ENCODE measurements around the gene PTPN4. TPM values are rescaled to one million over a fixed set of nuclear protein-coding genes. Genes with fewer than 3 reads are reported as not detected.

The PTPN4 gene
- total and polyA plus RNA-seq, 9 of the 15 experiments (the other 6 are each of a cell fraction or from before 2014, with no cell fraction given), result 5.0 to 32.8 (median 27.3) TPM

GRCh38 chr2:119721462-119721861, 38.3 kb upstream of the PTPN4 start:
- no peak for ATAC-seq
- peak in 1 of 4 experiments; percentile 34 for DNase-seq (ENCODE audit: extremely low read depth in 1 of 4, low spot score in 3 of 4)
- in situ Hi-C loops (cut with MboI), result no loop called here
- no TSS peak for BruUV-seq (replicated peaks)
- H3K27me3 ChIP-seq (ENCODE audit: control insufficient read depth in 2 of 2, insufficient read depth in 2 of 2, low read length in 2 of 2), result peaks cover 38 to 47% of the 10 kb centered on the region in 2 experiments; a peak in 4 of 5 replicates
- CTCF ChIA-PET (ENCODE audit: low intra/inter-chr PET ratio), result no interaction called here
- intact Hi-C loops (cut with micrococcal nuclease), result no loop called here
- FAIRE-seq, result no peak
- H3K79me2 ChIP-seq (ENCODE audit: control insufficient read depth, insufficient read depth, low read length), result no peaks in the 10 kb centered on the region
- H3K9me1 ChIP-seq (ENCODE audit: control insufficient read depth, insufficient read depth, low read length), result no peaks in the 10 kb centered on the region
- H3K4me1 ChIP-seq (replicated peaks in 1 of 2; ENCODE audit: control insufficient read depth in 2 of 2, insufficient read depth in 2 of 2, low read length in 2 of 2), result no peaks in the 10 kb centered on the region
- POLR2A ChIA-PET, result no interaction called here
- no peaks in the 10 kb centered on the region for H4K20me1 ChIP-seq (replicated peaks; ENCODE audit: control insufficient read depth, insufficient read depth, low read length)
- H3K36me3 ChIP-seq (ENCODE audit: control insufficient read depth, insufficient read depth, low read length), result no peaks in the 10 kb centered on the region
- 4% methylated on average over 5 of the region's 5 CpGs for WGBS (ENCODE audit: insufficient coverage, low coverage, missing lambda C conversion rate)
- no peak overlapping the region for H3K27ac ChIP-seq (ENCODE audit: extremely low read depth, low read depth, low read length)
- H3K4me3 ChIP-seq, result no peak overlapping the region
- no peak overlapping the region for H3K9ac ChIP-seq (ENCODE audit: insufficient read depth in 1 of 2, low read depth in 2 of 2, low read length in 2 of 2)
- H2AFZ ChIP-seq (ENCODE audit: low read depth, low read length), result no peak overlapping the region
- no peak overlapping the region for H3K4me2 ChIP-seq (ENCODE audit: insufficient read depth, low read length)
- no peaks in the 10 kb centered on the region for H3K9me3 ChIP-seq (replicated peaks; ENCODE audit: control insufficient read depth, insufficient read depth, low read depth, low read length)
- TF ChIP-seq ZNF140 (CRISPR knock-in tag; IDR thresholded peaks at IDR 0.05), result no peak
- no peak for TF ChIP-seq MTF1 (CRISPR knock-in tag; IDR thresholded peaks at IDR 0.05; ENCODE audit: borderline replicate concordance)
- TF ChIP-seq MITF (IDR thresholded peaks at IDR 0.05), result no peak
- TF ChIP-seq ZC3H8 (IDR thresholded peaks at IDR 0.05), result no peak
- TF ChIP-seq ETV5 (CRISPR knock-in tag; IDR thresholded peaks at IDR 0.05; ENCODE audit: low read depth), result no peak
- no peak for TF ChIP-seq ZNF551 (CRISPR knock-in tag; IDR thresholded peaks at IDR 0.05)
- TF ChIP-seq ZNF512 (tag; IDR thresholded peaks at IDR 0.05), result no peak
- TF ChIP-seq ZNF444 (CRISPR knock-in tag; IDR thresholded peaks at IDR 0.05), result no peak
- TF ChIP-seq E2F8 (IDR thresholded peaks at IDR 0.05; ENCODE audit: low read depth, partially characterized antibody), result no peak
- TF ChIP-seq VEZF1 (CRISPR knock-in tag; IDR thresholded peaks at IDR 0.05), result no peak
- no peak for TF ChIP-seq CTBP1 (IDR thresholded peaks at IDR 0.05; ENCODE audit: borderline replicate concordance)
- no peak for TF ChIP-seq MTA3 (IDR thresholded peaks at IDR 0.05; ENCODE audit: borderline replicate concordance)
- TF ChIP-seq SIN3A (IDR thresholded peaks at IDR 0.05; ENCODE audit: borderline replicate concordance in 2 of 2, control insufficient read depth in 1 of 2, low read depth in 2 of 2, low read length in 2 of 2), result no peak
- TF ChIP-seq SRSF1 (IDR thresholded peaks at IDR 0.05; ENCODE audit: low read depth, low read length), result no peak
- no peak for TF ChIP-seq MLLT1 (IDR thresholded peaks at IDR 0.05)

Data from K562 (cell line).